Measurements from ENCODE around the gene GAPT.

GAPT gene

GRCh38 chr5:58454025-58454424, 37.2 kb upstream of the GAPT start:
- Histone ChIP-seq H3K4me1 (no peaks in the 10 kb centered on the region), H3K4me3 (ENCODE audit: low read depth, low read length) (no peak overlapping the region), H3K27ac (no peak overlapping the region)

GRCh38 chr5:58455066-58455465, 36.2 kb upstream of the GAPT start:
- H3K4me1 ChIP-seq = no peaks in the 10 kb centered on the region
- no peak overlapping the region for H3K27ac ChIP-seq
- H3K4me2 ChIP-seq (ENCODE audit: low read length) = no peak overlapping the region
- H3K36me3 ChIP-seq (ENCODE audit: control insufficient read depth, insufficient read depth, low read length) = no peaks in the 10 kb centered on the region
- TF ChIP-seq CTCF (IDR thresholded peaks at IDR 0.05) = no peak
- no peaks in the 10 kb centered on the region for H3K79me2 ChIP-seq
- no peaks in the 10 kb centered on the region for H3K27me3 ChIP-seq (ENCODE audit: control insufficient read depth, insufficient read depth, low read length)
- H3K9ac ChIP-seq = no peak overlapping the region
- H3K9me3 ChIP-seq (ENCODE audit: control insufficient read depth, low read length) = no peaks in the 10 kb centered on the region
- H3K4me3 ChIP-seq (ENCODE audit: low read depth, low read length) = no peak overlapping the region
- no peak overlapping the region for H2AFZ ChIP-seq

More at GRCh38 chr5:58454025-58454424, 37.2 kb upstream of the GAPT start:
- Histone ChIP-seq H3K79me2 (no peaks in the 10 kb centered on the region), H3K9ac (no peak overlapping the region), H3K36me3 (ENCODE audit: control insufficient read depth, insufficient read depth, low read length) (no peaks in the 10 kb centered on the region), H2AFZ (no peak overlapping the region), H3K4me2 (ENCODE audit: low read length) (no peak overlapping the region), H3K9me3 (ENCODE audit: control insufficient read depth, low read length) (no peaks in the 10 kb centered on the region), H3K27me3 (ENCODE audit: control insufficient read depth, insufficient read depth, low read length) (no peaks in the 10 kb centered on the region)
- TF ChIP-seq CTCF (IDR thresholded peaks at IDR 0.05) = no peak

GRCh38 chr5:58455480-58455879, 35.8 kb upstream of the GAPT start:
- no peak overlapping the region for H3K27ac ChIP-seq
- no peaks in the 10 kb centered on the region for H3K36me3 ChIP-seq (ENCODE audit: control insufficient read depth, insufficient read depth, low read length)

GRCh38 chr5:58456026-58456425, 35.2 kb upstream of the GAPT start:
- no peak overlapping the region for H3K9ac ChIP-seq
- H3K4me2 ChIP-seq (ENCODE audit: low read length) = no peak overlapping the region
- no peaks in the 10 kb centered on the region for H3K27me3 ChIP-seq (ENCODE audit: control insufficient read depth, insufficient read depth, low read length)
- TF ChIP-seq CTCF (IDR thresholded peaks at IDR 0.05) = no peak
- H3K36me3 ChIP-seq (ENCODE audit: control insufficient read depth, insufficient read depth, low read length) = no peaks in the 10 kb centered on the region
- H3K27ac ChIP-seq = no peak overlapping the region
- H3K4me1 ChIP-seq = no peaks in the 10 kb centered on the region
- H3K4me3 ChIP-seq (ENCODE audit: low read depth, low read length) = no peak overlapping the region
- no peaks in the 10 kb centered on the region for H3K79me2 ChIP-seq
- H3K9me3 ChIP-seq (ENCODE audit: control insufficient read depth, low read length) = no peaks in the 10 kb centered on the region
- H2AFZ ChIP-seq = no peak overlapping the region

More at GRCh38 chr5:58455480-58455879, 35.8 kb upstream of the GAPT start:
- Histone ChIP-seq H3K9ac (no peak overlapping the region), H3K4me1 (no peaks in the 10 kb centered on the region), H2AFZ (no peak overlapping the region), H3K4me3 (ENCODE audit: low read depth, low read length) (no peak overlapping the region), H3K4me2 (ENCODE audit: low read length) (no peak overlapping the region), H3K9me3 (ENCODE audit: control insufficient read depth, low read length) (no peaks in the 10 kb centered on the region), H3K27me3 (ENCODE audit: control insufficient read depth, insufficient read depth, low read length) (no peaks in the 10 kb centered on the region), H3K79me2 (no peaks in the 10 kb centered on the region)
- TF ChIP-seq CTCF (IDR thresholded peaks at IDR 0.05) = no peak

- no peaks in the 10 kb centered on the region for H3K27me3 ChIP-seq (ENCODE audit: control insufficient read depth, insufficient read depth, low read length)
- H3K4me3 ChIP-seq (ENCODE audit: low read depth, low read length) = peak overlapping the region; percentile 9
- no peak overlapping the region for H3K4me2 ChIP-seq (ENCODE audit: low read length)
- no peak overlapping the region for H3K9ac ChIP-seq
- H3K79me2 ChIP-seq = no peaks in the 10 kb centered on the region
- no peak for TF ChIP-seq CTCF (IDR thresholded peaks at IDR 0.05)
- no peak overlapping the region for H2AFZ ChIP-seq
- H3K36me3 ChIP-seq (ENCODE audit: control insufficient read depth, insufficient read depth, low read length) = no peaks in the 10 kb centered on the region
- H3K9me3 ChIP-seq (ENCODE audit: control insufficient read depth, low read length) = no peaks in the 10 kb centered on the region
- no peak overlapping the region for H3K27ac ChIP-seq
- no peaks in the 10 kb centered on the region for H3K4me1 ChIP-seq
Measured at GRCh38 chr5:58456486-58456885, 34.7 kb upstream of the GAPT start.

All from parathyroid adenoma (tissue), 2 donors.